Fibroblast of skin of back (primary cell): ENCODE results near the gene TESPA1. TPM values are rescaled to one million over a fixed set of nuclear protein-coding genes. Genes with fewer than 3 reads are reported as not detected.
"Not testable (repeated sequence)": the region's sequence is repeated elsewhere in the genome, so short reads cannot be mapped to it uniquely, and the experiment has no call there.

Source experiments
- DNase-seq: peaks from one replicate; pipeline ENCODE4 v3.0.0-alpha.2; 2013
- polyA plus RNA-seq, 2 experiments: library from polyadenylated mRNA; unstranded; fragments of 120-200 nt; gene quantifications; one replicate each; pipeline ENCODE4 v1.2.1, GENCODE V29; 2013; ENCODE audit not compliant: insufficient read length in 2 of 2

TESPA1 gene
- not detected for polyA plus RNA-seq (2013, experiment 1 of 2; ENCODE audit: insufficient read length)
- 0.02 TPM for polyA plus RNA-seq (2013, experiment 2 of 2; ENCODE audit: insufficient read length)

DNA sequence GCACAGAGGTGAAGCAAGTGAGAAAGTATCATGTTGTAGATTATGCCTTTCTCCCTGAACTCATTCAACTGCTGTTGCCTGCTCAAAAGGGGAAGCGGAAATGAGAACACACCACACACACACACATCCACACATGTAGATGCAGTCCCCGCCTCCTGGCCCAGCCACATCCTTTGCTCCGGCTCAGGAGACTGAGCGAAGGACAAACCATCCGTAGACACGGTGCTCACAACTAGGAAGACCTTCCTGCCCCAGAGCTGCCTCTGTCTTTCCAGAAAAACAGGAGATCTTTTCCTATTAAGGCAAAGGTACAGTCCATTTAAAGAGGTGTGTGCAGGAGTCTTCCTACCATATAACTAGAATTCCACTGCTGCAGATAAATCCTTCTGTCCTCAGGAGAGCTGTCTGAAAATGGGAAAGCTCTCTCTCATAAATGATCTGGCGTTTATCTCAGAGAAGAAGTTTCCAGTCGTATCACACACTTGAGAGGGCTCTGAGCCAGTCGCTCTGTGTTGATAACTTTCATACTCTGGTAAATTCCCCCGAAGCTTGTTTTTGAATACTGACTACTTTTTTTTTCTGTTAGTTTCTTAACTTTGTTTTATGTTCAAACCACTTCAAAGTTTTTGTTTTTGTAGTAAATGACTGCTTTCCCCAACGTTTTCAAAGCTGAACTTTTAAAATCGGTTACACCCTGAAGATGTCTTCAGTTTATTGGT lies at the start of gene TESPA1:
Gene TESPA1, minus strand, starts transcription at position 105 of the 719 bp plus-strand sequence. CDS start 10,200 bp downstream, outside the sequence.
- no peak for DNase-seq

- no peak for DNase-seq
These were observed 49.7 kb upstream of the TESPA1 start for GRCh38 chr12:55034218-55034617.

DNA sequence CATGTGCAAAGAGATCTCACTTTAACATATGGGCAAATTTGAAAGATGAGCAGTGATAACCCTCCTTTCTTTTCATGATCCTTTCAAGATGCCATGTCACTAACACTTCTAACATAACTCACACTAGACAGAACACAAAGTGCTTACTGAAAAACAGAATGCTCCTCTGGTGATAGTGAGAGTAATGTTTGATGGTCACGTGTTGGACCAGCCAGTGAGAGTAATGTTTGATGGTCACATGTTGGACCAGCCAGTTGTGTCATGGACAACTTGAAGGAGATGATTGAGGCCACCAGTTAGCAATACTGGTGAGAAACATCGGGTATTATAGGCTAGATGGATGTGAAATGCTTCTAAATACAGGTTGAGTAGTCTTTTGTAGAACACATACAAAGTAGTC lies 40.9 kb upstream of the TESPA1 start:
- DNase-seq, result no peak

GRCh38 chr12:55024575-55024974 lies 40.0 kb upstream of the TESPA1 start:
- DNase-seq, result no peak

DNA sequence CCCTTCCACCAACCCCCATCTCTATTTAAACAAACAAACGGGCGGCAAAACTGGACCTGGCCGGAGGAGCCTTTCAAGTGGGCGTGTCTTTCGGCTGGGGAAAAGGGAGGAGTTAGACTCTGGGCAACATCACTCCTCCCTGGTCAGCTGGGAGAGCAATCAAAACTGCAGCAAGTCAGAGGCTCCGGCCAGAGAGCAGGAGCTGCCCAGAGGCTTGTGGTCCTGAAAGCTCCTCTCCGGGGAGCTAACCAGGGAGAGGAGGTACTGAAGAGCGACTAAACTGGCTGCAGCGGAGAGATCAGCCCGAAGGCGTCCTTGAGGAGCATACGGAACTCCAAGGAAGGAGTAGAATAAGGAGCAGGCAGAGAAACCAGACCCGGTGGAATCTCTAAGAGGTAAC lies 35.2 kb upstream of the TESPA1 start, which contains the start of gene NEUROD4:
Gene NEUROD4, plus strand, starts transcription at position 191 of the 400 bp plus-strand sequence. CDS start 6,466 bp downstream, outside the sequence.
- DNase-seq, result peak; percentile 64

DNA sequence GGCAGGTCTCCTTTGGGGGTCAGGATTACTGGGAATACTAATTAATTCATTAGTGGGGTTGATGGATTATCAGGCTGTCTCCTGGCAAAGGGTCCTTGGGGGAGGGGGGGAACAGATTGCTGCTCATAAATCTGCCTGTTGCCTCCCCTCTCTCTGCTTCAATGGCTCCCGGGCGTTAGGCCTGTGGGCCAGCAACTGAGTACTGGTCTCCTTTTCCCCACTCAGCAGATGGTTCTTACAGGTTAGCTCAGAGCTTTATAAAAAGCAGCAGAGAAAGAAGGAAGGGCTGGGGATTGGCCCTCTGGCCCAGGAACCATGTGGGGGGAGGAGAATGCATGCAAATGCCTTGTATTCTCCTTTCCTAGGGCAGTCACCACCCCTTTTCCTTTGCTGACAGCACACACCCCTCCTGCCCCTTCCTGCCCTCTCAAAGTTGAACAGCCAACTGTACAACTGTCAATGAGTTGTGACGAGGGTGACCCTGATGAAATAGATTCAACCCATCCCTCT lies 32.9 kb upstream of the TESPA1 start:
- no peak for DNase-seq

DNA sequence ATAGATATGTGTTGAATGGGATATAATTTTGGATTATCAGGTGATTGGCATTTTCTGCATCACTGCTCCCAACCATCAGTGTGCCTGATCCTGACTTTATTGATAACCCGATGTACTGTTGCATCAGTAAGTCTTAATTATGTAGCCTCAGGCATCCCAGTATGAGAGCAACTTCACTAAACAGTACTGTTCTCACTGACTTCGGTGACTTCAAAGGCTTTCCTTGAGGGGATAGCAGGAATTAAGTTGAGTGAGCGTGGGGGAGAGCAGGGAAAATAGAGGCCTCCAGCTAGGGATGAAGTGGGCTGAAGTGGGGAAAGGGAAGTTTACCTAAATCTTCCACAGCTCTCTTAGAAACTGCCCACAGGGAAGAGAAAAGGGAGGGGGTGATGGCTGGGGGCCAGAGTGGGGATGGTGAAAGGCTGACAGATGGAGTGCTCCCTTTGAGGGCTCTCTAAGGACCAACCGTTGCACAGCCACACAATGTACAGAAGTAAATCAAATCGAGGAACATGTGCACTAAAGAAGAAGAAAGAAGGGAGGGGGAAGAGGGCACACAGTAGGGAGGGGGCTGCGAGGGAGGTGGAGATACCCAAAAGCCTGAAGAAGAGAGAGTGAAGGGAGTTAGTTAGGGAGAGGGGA lies 24.5 kb upstream of the TESPA1 start:
- no peak for DNase-seq

DNA sequence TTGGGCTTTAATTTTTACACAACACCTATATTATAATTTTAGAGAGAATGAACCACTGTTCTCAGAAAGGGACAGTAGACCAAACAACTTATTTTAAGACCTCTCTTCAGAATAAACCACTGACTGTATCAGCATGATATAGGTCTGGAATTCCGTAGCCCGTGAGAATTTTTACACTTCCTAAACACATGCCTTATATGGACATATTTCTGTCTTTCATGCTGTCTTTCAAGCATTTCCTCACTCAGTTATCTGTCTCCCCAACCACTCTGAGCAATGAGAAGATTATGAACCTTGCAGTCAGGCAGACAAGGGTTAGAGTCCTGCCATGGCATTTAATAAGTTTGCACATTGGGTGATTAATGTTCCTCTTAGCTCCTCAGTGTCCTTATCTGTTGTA lies 17.8 kb upstream of the TESPA1 start:
- peak; percentile 39 for DNase-seq

- no peak for DNase-seq
These were observed 16.8 kb upstream of the TESPA1 start for GRCh38 chr12:55001198-55001868.

GRCh38 chr12:54998958-54999510 lies 14.5 kb upstream of the TESPA1 start:
- no peak for DNase-seq

DNA sequence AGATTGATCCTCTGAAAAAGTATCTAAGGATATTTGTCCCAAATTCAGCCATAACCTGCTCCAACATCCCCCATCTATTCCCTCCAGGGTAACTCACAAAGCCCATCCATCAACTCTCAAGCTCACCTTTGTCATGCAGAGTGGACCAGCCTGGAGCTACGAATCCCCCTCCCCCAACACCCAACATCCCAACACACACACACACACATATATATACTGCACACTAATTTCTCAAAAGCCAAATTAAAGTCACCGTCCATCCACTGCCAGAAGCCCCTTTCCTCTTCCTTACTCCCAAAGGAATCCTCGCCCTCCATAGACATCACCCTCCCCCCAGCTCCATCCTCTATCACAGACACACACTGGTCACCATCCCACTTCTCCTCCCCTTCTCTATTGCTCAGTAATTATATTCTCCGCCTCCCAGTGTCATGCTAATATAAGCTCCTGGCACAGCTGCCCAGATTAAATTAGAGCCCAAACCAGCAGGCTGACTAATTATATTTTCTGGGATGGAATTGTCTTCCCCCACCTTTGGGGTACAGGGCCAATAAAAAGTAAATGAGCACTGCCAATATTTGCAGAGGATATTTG lies 13.5 kb upstream of the TESPA1 start:
- no peak for DNase-seq

DNA sequence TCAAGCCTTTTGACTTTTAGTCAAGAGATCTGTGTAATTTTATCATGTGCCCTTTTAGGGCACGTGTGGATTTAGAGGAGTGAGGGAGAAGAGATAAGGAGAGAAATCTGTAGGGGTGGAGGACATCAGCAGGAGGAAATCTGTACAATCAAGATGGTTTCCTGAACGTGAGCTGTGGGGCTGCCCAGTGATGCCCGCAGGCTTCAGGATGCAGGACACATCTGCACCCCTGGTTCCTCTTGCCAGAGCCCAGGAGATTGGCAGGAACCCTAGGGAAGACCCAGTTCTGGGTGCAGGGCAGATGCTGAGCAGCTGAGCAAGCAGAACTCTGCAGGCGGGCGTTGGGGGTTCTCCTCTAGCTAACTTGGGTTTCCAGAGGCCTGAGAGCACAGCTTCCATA lies 11.6 kb upstream of the TESPA1 start:
- no peak for DNase-seq

- DNase-seq, result peak; percentile 57
These were observed 8.7 kb upstream of the TESPA1 start for GRCh38 chr12:54993181-54993835.

DNA sequence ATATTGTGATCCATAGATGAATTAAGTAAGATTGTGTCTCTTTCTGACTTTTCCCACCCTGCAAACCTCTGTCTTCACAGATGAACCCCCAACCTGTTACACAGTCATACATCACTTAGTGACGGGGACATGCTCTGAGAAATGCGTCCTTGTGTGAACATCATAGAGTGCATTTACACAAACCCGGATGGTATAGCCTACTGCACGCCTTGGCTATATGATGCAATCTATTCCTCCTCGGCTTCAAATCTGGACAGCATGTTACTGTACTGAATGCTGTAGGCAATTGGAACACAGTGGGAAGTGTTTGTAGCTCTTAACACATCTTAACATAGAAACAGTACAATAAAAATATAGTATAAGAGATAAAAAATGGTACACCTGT lies 7.4 kb upstream of the TESPA1 start:
- no peak for DNase-seq

DNA sequence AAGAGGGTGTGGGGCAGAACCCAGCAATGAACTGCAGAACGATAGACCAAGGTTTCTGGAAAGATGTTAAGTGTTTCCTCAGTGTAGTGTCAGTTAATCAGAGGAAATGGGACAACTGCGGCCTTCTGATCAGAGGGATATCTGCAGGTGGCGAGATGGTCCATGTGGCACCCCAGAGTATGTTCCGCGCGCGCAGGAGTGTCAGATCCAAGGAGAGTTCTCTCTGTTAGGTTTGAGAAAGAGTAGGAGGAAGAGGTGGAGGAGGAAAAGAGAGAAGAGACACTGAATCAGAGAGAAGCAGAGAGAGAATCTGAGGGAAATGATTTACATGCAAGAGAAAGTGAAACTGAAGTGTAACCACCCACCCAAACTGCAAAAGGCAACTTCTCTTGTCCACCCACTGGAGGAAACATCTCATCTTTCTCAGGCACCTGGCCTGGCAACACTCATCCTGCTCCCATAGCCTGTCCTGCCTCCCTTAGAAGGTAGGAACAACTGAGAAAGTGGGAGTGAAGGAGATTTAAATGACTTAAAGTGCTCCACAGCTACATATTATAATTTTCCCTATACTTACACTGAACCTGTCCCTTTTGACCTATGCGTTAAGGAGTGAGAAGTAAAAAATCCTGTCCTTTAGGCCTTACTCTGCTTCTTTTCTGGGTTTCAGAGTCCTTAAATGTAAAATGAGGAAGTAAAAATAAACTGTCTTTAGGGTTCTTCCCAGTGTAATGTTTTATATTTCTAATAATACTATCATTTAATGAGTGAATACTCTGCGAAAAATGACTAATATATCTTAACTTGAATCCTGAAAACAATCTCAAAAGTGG lies 6.8 kb upstream of the TESPA1 start:
- no peak for DNase-seq

DNA sequence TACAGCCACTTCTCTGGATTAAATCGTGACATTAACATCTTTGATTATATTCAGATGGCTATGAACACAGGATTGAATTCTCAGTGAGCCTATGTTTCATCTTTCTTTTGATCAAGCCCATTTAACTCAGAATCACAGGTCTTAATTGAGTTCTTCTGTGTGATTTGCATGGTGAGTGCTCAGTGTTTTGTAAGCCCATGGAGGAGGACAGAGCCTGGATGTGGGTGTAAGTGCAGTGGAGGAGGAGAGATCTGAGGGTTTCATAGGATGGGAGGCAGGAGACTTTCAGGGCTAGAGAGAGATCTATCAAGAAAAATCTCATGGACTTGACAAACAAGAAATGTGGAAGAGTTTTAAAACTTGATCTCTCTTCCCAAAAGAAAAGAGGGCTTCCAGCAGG lies 5.3 kb upstream of the TESPA1 start:
- DNase-seq, result no peak

DNA sequence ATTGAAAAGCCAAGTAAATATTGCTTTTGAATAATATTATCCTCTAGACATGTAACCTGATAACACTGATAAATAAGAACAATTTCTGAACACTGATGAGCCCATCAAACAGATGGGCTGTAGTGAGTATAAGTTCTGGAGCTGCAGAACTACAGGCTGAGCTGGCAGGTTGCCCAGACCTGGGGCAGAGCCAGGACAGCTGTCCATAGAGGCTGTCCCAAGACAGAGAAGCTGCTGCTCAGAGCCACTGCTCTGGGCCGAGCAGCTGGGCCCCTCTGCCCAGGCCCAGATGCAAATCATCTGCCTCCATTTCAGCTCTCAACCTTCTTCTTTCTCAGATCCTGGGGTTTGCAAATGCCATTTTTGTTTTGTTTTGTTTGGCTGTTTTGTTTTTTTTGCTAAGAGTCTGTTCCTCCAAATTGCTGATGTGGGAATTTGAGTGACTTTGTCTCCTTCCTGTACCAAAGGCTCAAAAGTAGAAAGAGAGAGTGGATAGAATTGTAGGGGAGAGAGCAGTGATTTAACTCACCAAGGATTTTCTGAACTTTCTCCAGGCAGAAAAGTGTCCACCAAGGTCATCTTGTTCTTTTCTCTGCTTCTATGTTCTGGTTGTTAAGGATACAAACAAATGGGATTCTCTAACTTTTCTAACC lies 4.0 kb upstream of the TESPA1 start:
- peak; percentile 16 for DNase-seq

GRCh38 chr12:54987611-54988231 lies 3.2 kb upstream of the TESPA1 start:
- DNase-seq, result no peak

DNA sequence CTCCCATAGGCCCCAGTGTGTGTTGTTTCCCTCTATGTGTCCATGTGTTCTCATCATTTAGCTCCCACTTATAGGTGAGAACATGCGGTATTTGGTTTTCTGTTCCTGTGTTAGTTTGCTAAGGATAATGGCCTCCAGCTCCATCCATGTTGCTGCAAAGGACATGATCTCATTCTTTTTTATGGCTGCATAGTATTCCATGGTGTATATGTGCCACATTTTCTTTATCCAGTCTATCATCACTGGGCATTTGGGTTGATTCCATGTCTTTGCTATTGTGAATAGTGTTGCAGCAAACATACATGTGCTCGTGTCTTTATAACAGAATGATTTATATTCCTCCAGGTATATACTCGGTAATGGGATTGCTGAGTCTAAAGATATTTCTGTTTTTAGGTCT lies 2.2 kb upstream of the TESPA1 start:
- not testable (repeated sequence) for DNase-seq

GRCh38 chr12:54983536-54984101 lies 943 bp downstream of the TESPA1 start:
- no peak for DNase-seq
